GM15510 (cell line): ENCODE results near the gene HYAL2.

Experiments used
- POLR2A ChIP-seq: IDR thresholded peaks from 3 replicates; pipeline ENCODE4 v1.6.1; 2011; ENCODE audit warnings: borderline replicate concordance; ENCODE audit not compliant: insufficient read length; ENCODE audit errors: extremely low read depth

Gene HYAL2

DNA sequence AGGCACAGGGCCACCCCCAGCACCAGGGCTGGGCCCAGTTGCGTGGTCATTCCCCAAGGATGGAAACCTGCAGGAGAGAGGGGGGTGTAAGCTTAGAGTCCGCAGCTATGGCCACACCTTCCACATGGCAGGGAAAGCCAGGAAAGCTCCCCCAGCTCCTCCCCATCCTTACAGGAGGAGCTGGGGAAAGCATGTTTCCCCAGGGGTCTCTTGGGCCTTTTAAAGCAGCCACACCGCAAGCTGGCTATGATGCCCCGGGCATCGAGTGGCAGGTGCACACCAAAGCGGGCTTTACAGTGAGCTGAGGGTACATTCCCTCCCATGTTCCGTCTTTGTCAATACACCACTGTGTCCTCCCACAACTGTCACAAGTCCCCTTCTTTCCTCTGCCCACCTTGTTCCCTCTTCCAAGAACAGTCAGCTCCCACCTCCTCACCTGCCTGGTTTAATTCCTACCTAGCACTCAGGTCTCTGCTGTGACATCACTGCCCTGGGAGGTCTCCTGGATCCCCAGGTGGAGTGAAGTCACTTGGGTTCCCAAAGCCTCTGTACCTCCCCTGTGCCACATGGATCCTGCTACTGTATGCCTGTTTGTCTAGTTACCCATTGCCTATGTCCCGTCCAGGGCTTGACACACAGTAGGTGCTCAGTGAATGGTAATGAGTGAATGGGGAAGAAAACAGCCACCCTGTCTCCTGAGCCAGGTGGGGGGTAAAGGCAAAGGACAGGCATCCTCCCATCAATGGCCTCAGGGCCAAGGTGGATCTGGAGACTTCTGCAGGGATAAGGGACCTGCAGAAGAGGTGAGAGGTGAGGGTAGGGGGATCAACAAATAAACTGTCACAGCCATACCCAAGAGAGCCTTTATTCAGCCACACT lies 26.8 kb downstream of the HYAL2 start:
- no peak for TF ChIP-seq POLR2A

DNA sequence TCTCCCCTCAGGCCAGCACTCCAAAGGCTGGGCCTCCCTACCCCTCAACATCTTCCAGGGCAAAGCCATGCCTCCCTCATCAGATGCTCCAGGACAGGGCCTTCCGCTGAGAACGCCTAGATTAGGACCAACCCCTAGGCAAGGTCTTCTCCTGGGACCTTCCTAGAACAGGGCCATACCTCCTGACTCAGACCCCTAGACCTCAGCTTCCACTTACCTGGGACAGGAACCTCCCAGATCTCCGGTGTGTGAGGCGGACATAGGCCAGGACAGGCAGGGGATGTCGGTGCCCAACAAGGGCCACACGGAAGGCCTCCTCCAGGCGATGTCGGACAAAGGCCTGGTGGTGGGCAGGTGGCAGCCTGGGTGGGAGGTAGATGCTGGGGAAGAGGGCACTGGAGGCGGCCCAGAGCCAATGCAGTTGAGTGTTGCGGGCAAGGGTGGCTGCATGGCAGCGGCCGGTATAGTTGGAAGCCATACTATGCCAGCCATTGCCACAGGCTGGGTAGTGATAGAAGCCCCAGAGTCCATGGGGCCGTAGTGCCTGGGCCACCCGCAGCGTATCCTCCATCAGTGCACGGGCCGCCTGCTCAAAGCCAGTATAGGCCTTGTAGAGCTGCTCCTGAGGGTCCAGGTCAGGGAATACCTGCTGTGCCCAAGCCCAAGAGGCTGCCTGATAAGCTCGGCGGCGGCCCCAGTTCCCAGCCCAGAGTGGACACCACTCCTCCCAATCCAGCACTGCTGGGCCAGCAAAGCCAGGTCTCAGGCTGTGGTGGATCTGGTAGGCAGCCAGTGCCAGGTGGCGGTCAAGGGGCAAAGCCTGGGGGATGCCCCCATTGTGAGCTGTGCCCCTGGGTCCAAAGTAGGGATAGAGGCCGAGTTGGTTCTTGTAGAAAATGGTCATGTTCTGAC lies 27.8 kb downstream of the HYAL2 start:
- no peak for TF ChIP-seq POLR2A

DNA sequence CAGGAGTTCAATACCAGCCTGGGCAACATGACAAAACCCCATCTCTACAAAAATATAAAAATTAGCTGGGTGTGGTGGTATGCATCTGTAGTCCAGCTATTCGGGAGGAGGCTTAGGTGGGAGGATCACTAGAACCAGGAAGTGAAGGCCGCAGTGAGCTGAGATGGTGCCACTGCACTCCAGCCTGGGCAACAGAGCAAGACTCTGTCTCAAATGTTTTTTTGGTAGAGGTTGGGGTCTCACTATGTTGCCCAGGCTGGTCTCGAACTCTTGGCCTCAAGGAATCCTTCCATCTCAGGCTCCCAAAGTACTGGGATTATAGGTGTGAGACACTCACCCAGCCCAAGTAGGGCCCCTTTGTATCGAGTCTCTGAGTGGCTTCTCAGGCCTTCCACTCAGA lies 28.5 kb downstream of the HYAL2 start:
- TF ChIP-seq POLR2A = no peak

DNA sequence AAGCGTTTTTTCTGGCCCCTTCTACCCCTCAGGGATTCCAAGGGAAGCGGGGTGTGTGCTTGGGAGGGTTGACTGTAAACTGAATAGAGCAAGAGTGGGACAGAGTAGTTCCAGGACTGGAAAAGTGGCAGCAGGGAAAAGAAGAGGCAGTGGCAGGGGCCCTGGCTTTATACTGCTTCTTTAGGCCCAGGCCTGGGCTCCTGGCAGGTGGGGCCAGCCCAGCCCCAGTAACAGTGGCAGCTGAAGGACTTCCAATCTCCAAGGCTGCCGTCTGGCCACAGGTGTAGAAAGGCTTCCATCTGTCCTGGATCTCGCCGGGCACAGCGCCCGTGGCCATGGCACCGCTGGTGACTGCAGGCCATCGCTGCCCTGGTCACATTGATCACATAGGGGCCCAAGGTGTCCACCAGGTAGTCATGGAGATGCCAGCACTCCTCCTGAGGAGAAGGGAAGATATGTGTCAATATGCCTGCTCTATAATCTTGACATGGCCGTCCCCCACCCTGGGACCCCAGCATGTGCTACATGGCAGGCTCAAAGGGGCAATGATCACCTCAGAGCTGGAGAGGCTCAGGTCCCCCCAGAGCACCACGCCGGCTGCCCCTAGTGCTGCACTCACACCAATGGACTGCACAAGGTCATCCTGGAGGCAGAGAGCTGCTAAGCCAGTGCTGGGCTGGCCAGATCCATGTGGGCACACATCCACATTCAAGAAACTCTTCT lies 29.3 kb downstream of the HYAL2 start:
- TF ChIP-seq POLR2A = no peak

DNA sequence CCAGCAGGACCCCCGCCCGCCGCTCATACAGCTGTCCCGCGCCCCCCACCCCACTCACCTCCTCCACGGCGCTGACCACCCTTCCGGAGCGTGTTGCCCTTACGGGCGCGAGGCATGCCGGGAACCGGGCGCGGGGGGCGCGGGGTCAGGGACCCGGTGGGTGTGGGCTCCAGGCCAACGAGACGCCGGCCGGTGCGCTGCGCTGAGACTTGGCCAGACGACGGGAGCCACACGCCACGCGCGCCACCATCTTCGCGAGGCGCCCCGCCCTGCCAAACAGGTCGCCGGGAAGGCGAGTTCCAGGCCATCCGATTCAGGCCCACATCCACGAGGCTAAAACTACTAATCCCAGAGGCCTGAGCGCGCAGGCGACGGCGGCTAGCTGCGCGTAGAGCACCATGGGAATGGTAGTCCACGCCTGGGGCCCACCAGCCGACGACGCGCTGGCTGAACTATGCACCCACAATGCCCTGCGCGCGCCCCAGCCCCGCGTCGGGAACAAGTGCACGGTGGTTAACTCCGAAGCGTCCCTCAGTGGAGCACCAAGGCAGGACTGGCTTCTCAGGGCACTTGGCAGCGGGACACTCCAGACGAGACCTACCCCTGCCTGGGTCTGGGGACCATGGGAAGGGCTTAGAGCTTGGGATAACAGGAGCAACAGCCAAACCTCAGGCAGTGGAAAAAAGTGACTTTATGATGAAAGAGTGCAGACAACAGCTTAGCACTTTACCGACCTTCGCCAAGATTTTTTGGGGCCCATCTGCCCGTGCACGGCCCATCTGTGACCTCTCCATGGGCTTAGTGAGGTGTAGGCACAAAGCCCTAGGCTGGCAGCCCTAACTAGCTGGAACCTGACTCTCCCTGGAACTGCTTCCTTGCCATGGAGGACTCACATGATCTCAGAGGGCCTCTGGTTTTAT lies 30.1 kb downstream of the HYAL2 start, which contains the start of gene IFRD2:
Gene IFRD2 (minus strand): TSS at position 271 of the 920 bp plus-strand sequence. CDS start 155 bp downstream, at position 116.
- TF ChIP-seq POLR2A = peak; percentile 59

DNA sequence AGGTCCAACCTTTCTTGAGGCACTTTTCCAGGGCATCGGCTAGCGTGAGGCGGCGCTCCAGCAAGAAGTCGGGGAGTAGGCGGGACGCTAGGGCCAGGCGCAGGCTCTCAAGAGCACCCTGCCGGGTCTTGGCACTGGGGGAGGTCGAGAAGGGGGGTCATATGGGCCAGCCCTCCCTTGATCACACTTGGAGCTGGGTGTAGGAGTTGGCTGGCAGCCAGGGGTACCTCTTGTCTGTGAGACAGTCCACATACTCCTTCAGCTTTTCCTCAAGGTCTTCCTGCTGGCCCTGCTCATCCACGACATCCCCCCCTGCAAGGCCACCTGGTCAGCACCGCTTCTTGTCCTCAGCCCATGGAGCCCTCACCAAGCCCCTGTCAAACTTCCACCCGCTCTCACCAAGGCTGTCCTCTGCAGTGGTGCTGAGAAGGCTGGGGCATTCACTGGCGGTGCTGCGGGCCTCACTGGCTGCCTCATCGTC lies 32.3 kb downstream of the HYAL2 start:
- TF ChIP-seq POLR2A = no peak

DNA sequence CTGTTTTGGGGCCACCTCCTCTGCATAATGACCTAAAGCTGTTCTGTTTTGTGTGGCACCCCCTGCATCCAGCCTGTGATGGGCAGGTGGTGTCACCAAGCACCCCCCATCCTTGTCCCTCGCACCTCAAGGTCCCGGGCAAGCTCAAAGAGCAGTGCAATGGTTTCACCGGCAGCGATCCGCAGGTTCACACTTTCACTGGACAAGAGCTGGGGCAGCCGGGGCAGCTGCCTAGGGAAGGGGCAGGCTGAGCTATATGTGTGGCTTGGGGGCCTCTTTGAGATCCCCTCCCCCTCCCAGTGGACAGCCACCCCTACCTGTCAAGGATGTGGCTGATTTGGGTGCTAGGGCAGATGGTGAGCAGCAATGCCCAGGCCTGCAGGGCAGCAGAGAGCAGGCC lies 33.4 kb downstream of the HYAL2 start:
- TF ChIP-seq POLR2A = no peak

DNA sequence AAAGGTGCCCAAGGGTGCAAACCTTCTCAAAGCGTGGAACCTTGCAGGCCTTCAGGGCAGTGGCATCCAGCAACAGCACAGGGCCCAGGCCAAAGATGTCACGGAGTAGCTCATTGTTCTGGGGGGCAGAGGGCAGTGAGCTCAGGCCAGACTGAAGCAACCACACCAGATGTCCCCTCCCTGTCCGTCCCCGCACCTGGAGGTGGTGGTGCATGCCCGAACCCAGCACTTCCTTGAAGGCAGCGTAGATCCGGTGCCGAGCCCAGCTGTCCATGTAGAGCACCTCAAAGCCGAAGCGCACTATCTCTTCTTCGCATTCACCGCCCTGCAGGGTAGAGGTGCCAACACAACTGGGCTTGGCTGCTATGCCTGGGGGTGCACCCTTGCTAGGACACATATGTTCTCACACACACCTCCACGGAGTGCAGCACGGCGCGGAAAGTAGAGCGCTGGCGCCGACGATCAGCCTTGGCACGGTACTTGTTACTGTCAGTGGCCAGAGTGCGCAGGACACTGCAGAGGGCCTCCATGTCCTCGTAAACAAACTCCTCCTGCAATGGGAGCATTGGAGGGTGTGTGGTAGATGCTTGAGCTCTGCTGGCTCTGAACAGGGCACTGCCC lies 34.0 kb downstream of the HYAL2 start:
- TF ChIP-seq POLR2A = no peak

DNA sequence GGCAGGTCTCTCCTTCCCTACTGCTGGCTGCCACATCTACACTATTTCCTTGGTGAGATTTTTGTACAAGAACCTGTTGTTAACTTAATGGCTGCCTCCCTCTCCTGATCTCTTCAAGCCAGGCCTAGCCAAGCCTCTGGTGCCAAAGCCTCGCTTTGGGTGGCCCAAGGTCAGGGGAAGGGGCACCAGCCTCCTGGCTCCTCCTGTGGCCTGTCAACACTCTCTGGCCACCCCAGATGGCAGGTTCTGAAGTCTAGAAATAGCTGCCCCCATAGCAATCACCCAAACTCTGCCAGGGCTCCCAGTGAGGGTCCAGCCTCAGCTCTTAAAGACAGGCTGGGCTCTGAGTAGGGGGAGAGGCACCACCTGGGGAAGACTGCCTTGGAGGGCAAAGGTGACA lies 35.3 kb downstream of the HYAL2 start:
- no peak for TF ChIP-seq POLR2A

DNA sequence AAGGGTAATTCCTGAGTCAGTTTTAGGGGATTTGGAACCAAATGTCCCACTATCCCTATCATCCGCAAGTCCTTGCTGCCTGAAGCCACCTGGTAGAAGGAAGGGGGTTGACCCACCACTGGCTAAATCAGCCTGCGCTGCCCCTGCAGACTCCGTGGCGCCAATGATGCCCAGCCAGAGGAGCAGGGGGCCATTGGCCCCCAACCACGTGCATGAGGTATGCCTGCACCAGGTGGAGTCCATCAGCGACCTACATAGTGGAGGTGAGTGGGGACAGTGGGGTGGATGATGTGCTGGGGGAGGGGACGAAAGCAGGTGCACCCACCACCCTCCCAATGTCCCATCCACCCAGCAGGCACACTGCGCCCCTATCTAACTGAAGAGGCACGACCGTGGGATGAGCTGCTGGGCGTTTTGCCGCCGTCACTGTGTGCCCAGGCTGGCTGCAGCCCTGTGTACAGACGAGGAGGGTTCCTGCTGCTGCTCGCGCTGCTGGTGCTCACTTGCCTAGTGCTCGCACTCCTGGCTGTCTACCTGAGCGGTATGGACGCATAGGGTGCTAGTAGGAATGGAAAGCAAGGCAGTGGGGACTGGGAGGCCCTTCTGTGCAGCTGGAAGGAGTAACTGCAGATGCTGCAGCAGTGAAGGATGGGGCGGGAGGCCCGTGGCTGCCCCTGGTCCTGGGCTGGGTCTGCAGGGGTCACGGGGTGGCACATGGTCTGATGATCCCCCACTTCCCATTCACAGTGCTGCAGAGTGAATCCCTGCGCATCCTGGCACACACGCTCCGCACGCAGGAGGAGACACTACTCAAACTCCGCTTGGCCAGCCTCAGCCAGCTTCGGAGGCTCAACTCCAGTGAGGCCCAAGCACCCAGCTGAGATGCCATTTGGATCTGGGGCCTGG lies 36.0 kb downstream of the HYAL2 start:
- TF ChIP-seq POLR2A = no peak

DNA sequence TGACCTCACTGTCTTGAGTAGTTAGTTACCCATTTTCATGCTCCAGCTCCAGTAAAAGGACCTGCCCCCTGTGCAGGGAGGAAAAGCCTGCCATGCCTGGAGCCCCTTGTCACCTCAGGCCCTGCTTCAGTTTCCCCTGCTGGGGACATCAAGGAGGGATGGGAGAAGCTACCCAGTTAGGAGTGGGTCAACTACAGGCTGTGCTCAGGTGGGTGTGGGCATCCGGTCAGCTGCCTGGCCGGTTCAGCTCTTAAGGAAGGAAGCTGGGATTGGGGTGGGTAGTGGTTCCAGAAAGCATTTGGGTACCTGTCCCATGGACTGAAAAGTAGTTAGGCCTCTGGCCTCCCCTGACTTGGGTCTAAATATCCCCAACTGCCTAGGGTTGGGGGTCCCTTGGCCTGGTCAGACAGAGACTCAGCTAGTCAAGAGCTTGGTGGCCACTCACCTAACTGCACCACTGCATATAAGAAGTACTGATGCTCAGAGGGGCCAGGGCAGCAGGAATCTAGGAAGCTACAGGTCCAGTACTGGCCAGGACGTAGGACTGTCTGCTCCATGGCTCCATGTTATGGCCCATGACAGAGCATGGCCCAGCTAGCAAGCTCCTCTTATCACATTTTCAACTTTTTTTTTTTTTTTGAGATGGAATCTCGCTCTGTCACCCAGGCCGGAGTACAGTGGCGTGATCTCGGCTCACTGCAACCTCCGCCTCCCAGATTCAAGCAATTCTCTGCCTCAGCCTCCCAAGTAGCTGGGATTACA lies 43.1 kb downstream of the HYAL2 start:
- no peak for TF ChIP-seq POLR2A

DNA sequence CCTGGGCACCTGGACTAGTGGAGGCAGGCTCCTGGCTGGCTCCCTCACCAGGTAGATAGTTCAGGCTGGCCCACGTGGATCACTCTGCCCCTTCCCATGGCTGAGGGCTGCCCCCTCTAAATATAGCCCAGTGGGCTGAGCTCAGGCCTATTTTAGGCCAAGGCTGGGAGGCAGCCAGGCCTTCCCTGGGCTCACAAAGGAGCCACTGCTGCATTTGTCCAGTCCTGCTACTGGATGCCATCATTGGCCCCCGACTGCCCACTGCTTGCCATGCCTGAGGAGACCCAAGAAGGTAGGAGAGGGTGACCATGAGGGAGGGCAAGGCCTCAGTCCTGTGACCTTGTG lies 43.7 kb downstream of the HYAL2 start, which contains the start of gene LSMEM2:
Gene LSMEM2 (plus strand): TSS at position 208 of the 345 bp plus-strand sequence. CDS start 27 bp downstream, at position 235.
- TF ChIP-seq POLR2A = no peak
